ENCODE results near the gene AP2A2. TPM values are rescaled to one million over a fixed set of nuclear protein-coding genes. Genes with fewer than 3 reads are reported as not detected.

Gene AP2A2
- total RNA-seq, 2 donors from 2014 or later: 37.3 to 58.0 TPM

DNA sequence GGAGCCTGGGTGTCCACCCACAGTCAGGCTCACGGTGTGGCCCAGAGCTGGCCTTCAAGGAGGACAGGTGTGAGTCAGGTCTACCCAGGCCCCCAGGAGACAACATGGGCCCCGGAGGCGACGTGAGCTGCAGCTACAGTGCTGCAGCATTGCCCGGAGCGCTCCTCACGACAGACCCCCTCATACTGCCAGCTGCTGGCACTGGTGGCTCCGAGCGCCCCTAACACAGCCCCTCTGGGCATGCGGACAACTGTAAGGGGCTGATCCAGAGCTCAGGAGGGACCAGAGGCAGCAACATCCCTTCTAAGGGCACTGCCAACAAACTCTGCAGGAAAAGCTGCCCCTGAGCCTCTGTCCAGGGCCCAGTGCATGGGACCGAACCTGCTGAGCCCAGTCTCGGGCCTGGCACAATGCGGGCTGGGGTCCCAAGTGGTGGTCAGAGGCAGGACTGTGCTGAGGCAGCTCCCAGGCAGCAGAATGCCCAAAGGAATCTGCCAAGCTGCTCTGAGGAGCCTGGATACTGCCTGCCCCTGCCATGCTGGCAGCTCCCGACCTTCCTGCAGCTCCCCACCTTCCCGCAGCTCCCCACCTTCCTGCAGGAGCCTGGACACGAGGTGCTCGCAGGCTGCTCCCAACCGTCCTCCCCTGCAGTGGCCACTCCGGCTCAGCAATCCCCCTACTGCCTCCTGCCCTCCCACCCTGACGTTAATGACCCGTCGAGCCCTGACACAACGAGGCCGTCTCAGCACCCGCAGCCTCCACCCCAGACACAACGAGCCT lies 30.1 kb upstream of the AP2A2 start:
- Mint-ChIP-seq H3K36me3 (no peaks in the 10 kb centered on the region), H3K9me3 (no peaks in the 10 kb centered on the region), H3K27ac (no peak overlapping the region)
- ATAC-seq (no peak), DNase-seq (ENCODE audit: low spot score in 2 of 2) (no peak)

DNA sequence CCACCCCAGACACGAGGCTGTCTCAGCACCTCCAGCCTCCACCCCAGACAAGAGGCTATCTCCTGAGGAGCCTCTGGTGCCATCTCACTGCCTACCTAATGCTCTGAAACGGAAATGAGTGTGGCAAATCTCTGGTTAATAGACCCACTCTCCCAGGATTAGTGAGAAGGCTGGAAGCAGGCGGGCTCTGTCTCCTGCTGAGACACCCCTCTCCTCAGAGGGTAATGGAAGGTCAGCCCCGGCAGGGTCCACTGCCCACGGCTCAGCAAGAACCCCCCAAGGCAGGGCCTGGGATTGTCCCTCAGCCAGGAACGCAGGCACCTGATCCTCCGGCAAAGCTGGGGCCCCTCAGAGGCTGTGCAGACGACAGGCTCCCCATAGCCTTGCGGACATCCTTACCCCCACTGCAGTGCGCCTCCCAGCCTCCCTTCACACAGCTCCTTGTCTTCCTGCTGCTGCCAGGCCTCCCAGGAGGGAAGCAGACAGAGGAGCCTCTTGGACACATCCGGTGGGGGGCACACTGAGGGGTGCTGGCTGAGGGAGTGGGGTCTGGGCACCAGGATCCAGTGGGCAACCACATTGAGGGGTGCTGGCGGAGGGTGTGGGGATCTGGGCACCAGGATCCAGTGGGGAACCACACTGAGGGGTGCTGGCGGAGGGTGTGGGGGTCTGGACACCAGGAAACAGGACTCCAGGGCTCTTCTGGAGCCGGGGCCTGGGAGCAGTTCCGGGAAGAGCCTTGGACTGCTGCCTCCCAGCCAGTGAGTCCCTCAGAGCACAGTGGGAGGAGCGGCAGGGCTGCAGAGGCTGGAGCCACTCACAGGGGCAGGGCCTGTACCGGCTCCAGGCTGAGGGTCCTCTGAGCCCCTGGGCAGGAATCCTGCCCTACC lies 28.2 kb upstream of the AP2A2 start:
- Mint-ChIP-seq H3K9me3 (no peaks in the 10 kb centered on the region), H3K36me3 (no peaks in the 10 kb centered on the region), H3K27ac (no peak overlapping the region)
- no peak for DNase-seq (ENCODE audit: low spot score in 2 of 2)
- peak in 1 of 2 donors; percentile 19 for ATAC-seq

GRCh38 chr11:898143-898511 lies 27.5 kb upstream of the AP2A2 start:
- Mint-ChIP-seq H3K9me3 (no peaks in the 10 kb centered on the region), H3K27ac (no peak overlapping the region), H3K36me3 (no peaks in the 10 kb centered on the region)
- DNase-seq (ENCODE audit: low spot score in 2 of 2) (no peak), ATAC-seq (peak in 1 of 2 donors; percentile 30)

- no peaks in the 10 kb centered on the region for H3K36me3 Mint-ChIP-seq
- no peaks in the 10 kb centered on the region for H3K9me3 Mint-ChIP-seq
- DNase-seq (ENCODE audit: low spot score in 2 of 2) (no peak), ATAC-seq (no peak)
- no peak overlapping the region for H3K27ac Mint-ChIP-seq
Observed at GRCh38 chr11:898540-899190, 27.0 kb upstream of the AP2A2 start.

- H3K9me3 Mint-ChIP-seq: no peaks in the 10 kb centered on the region
- ATAC-seq: no peak
- no peak for DNase-seq (ENCODE audit: low spot score in 2 of 2)
- H3K27ac Mint-ChIP-seq: no peak overlapping the region
- no peaks in the 10 kb centered on the region for H3K36me3 Mint-ChIP-seq
Observed at GRCh38 chr11:899724-900123, 25.9 kb upstream of the AP2A2 start.

DNA sequence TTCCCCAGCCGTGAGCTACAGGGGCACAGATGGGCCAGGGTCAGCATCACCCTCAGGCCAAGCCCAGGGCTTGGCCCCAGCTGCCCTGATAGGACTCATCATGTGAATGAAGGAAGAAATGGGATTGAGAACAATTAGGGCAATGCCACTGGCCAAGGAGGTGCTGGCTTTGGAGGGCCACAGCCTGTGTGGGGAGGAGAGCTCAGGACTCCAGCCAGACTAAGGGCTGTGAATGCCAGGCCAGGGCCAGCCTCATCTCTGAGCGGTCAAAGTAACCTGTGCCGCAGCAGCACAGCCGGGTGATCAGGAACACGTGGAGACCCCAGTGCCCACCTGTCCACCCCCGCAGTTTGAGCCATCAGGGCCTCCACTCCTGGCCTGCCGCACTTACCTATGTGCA lies 25.1 kb upstream of the AP2A2 start:
- peak overlapping the region in 1 of 2 donors; percentile 55 for H3K27ac Mint-ChIP-seq
- H3K9me3 Mint-ChIP-seq: no peaks in the 10 kb centered on the region
- no peak for DNase-seq (ENCODE audit: low spot score in 2 of 2)

GRCh38 chr11:901452-902061 lies 24.1 kb upstream of the AP2A2 start:
- H3K9me3 Mint-ChIP-seq: no peaks in the 10 kb centered on the region
- no peak for DNase-seq (ENCODE audit: low spot score in 2 of 2)
- H3K27ac Mint-ChIP-seq: no peak overlapping the region
- H3K36me3 Mint-ChIP-seq: no peaks in the 10 kb centered on the region
- no peak for ATAC-seq

More for the DNA sequence above, 25.1 kb upstream of the AP2A2 start:
- H3K36me3 Mint-ChIP-seq: no peaks in the 10 kb centered on the region
- no peak for ATAC-seq

- DNase-seq (ENCODE audit: low spot score in 2 of 2) (no peak), ATAC-seq (no peak)
- peak overlapping the region in 1 of 2 donors; percentile 20 for H3K27ac Mint-ChIP-seq
- no peaks in the 10 kb centered on the region for H3K9me3 Mint-ChIP-seq
- no peaks in the 10 kb centered on the region for H3K36me3 Mint-ChIP-seq
Observed at GRCh38 chr11:904380-904779, 21.3 kb upstream of the AP2A2 start.

DNA sequence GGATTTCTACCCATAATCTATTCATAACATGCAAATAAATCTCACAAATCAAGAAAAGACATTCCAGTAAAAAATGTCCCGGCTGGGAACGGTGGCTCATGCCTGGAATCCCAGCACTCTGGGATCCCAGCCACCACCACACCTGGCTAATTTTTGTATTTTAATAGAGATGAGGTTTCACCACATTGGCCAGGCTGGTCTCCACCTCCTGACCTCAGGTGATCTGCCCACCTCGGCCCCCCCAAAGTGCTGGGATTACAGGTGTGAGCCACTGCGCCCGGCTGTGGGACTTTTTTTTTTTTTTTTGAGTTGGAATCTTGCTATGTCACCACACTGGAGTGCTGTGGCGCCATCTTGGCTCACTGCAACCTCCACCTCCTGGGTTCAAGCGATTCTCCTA lies 19.7 kb upstream of the AP2A2 start:
- ATAC-seq: no peak
- H3K9me3 Mint-ChIP-seq: no peaks in the 10 kb centered on the region
- DNase-seq (ENCODE audit: low spot score in 2 of 2): no peak
- no peaks in the 10 kb centered on the region for H3K36me3 Mint-ChIP-seq
- H3K27ac Mint-ChIP-seq: no peak overlapping the region

- H3K9me3 Mint-ChIP-seq: no peaks in the 10 kb centered on the region
- DNase-seq (ENCODE audit: low spot score in 2 of 2): no peak
- no peak for ATAC-seq
- no peaks in the 10 kb centered on the region for H3K36me3 Mint-ChIP-seq
- no peak overlapping the region for H3K27ac Mint-ChIP-seq
Observed at GRCh38 chr11:907668-908067, 18.0 kb upstream of the AP2A2 start.

GRCh38 chr11:908273-908672 lies 17.4 kb upstream of the AP2A2 start:
- no peak for ATAC-seq
- Mint-ChIP-seq H3K27ac (no peak overlapping the region), H3K36me3 (no peaks in the 10 kb centered on the region), H3K9me3 (no peaks in the 10 kb centered on the region)
- no peak for DNase-seq (ENCODE audit: low spot score in 2 of 2)

GRCh38 chr11:909406-909805 lies 16.3 kb upstream of the AP2A2 start:
- H3K9me3 Mint-ChIP-seq: no peaks in the 10 kb centered on the region
- peak overlapping the region in 1 of 2 donors; percentile 89 for H3K27ac Mint-ChIP-seq
- no peak for ATAC-seq
- no peaks in the 10 kb centered on the region for H3K36me3 Mint-ChIP-seq
- DNase-seq (ENCODE audit: low spot score in 2 of 2): no peak

DNA sequence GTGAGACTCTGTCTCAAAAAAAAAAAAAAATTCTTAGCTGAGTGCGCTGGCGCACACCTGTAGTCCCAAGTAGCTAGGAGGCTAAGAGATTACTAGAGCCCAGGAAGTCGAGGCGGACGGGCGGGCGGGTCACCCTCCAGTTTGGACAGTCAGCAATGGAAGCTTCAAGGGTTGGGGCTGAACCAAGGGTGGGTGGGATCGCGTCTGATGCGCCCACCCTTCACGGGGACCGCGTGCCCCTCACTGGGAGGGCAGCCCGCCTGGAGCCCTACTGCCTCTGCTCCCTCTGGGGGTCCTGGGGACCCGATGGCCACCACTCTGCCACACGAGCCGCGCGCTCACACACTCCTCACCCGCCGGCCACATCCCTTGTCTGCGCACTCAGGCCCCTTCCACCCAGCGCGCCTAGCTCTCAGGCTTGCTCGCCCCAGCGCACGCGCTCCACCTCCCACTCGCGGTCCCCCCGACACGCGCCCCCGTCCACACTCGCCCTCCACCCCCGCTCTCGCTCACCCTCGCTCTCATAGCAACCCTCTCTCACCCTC lies 15.6 kb upstream of the AP2A2 start:
- H3K36me3 Mint-ChIP-seq: no peaks in the 10 kb centered on the region
- H3K27ac Mint-ChIP-seq: peak overlapping the region; percentile 44 to 89
- ATAC-seq: peak in 1 of 2 donors; percentile 31
- H3K9me3 Mint-ChIP-seq: no peaks in the 10 kb centered on the region
- no peak for DNase-seq (ENCODE audit: low spot score in 2 of 2)

GRCh38 chr11:910589-911030 lies 15.1 kb upstream of the AP2A2 start, which contains the start of gene CHID1:
Gene CHID1, minus strand, starts transcription at chr11:910810. Its CDS starts 5,994 bp downstream, at chr11:904816.
- DNase-seq (ENCODE audit: low spot score in 2 of 2) (peak; percentile 88 to 89), ATAC-seq (peak; percentile 98)
- Mint-ChIP-seq H3K27ac (peak within 1 kb of the TSS; percentile 89 to 94), H3K9me3 (no peaks in the 10 kb centered on the region), H3K36me3 (no peaks in the 10 kb centered on the region)

GRCh38 chr11:911031-911889 lies 14.4 kb upstream of the AP2A2 start:
- ATAC-seq: peak; percentile 33 to 42
- Mint-ChIP-seq H3K9me3 (no peaks in the 10 kb centered on the region), H3K27ac (peak overlapping the region; percentile 88 to 94), H3K36me3 (no peaks in the 10 kb centered on the region)
- DNase-seq (ENCODE audit: low spot score in 2 of 2): no peak

GRCh38 chr11:911890-912219 lies 13.8 kb upstream of the AP2A2 start:
- ATAC-seq: no peak

More at GRCh38 chr11:911890-912219, 13.8 kb upstream of the AP2A2 start:
- Mint-ChIP-seq H3K27ac (peak overlapping the region; percentile 88 to 94), H3K36me3 (no peaks in the 10 kb centered on the region), H3K9me3 (no peaks in the 10 kb centered on the region)
- DNase-seq (ENCODE audit: low spot score in 2 of 2): no peak
